K562 (cell line): Measurements from ENCODE around the gene RNF217. TPM values are rescaled to one million over a fixed set of nuclear protein-coding genes. Genes with fewer than 3 reads are reported as not detected.

ENCODE experiments used
- BRCA1 ChIP-seq, 2 experiments: fragments of 450-650 bp in 1 of 2; sonication (generic) in 1 of 2; formaldehyde crosslinking in 1 of 2; IDR thresholded peaks; 2 replicates each; pipeline versions ENCODE4 v1.5.0 to v1.6.1; 2017 to 2020; ENCODE audit warnings: mild to moderate bottlenecking in 1 of 2, missing genetic modification reagents in 1 of 2
- EP400 ChIP-seq: fragments of 450-650 bp; IDR thresholded peaks from 2 replicates; pipeline ENCODE4 v1.6.1; 2017; ENCODE audit warnings: antibody characterized with exemption, mild to moderate bottlenecking, moderate library complexity
- ESRRA ChIP-seq: fragments of 450-650 bp; IDR thresholded peaks from 2 replicates; pipeline ENCODE4 v1.6.1; 2014; ENCODE audit warnings: low read depth, mild to moderate bottlenecking, moderate library complexity, borderline replicate concordance
- FOS ChIP-seq: IDR thresholded peaks from 3 replicates; pipeline ENCODE4 v1.6.1; 2011; ENCODE audit not compliant: insufficient read length; ENCODE audit errors: extremely low read depth
- JUND ChIP-seq, 2 experiments: IDR thresholded peaks; 2 replicates in 1 of 2; 3 replicates in 1 of 2; pipeline ENCODE4 v1.6.1; 2011; ENCODE audit warnings: borderline replicate concordance in 2 of 2, low read depth in 2 of 2, low read length in 2 of 2, improper control_type of control experiment in 1 of 2, missing biosample characterization in 1 of 2, missing genetic modification characterization in 1 of 2, missing genetic modification reagents in 1 of 2
- MEF2D ChIP-seq: conservative IDR thresholded peaks from 2 replicates; pipeline ENCODE4 v1.6.1; 2016; ENCODE audit warnings: low read depth, missing genetic modification characterization, missing compliant biosample characterization
- MTA1 ChIP-seq: fragments of 450-650 bp; IDR thresholded peaks from 2 replicates; pipeline ENCODE4 v1.6.1; 2017; ENCODE audit warnings: borderline replicate concordance
- NCOA2 ChIP-seq, 2 experiments: fragments of 450-650 bp; IDR thresholded peaks; 2 replicates each; pipeline ENCODE4 v1.6.1; 2018; ENCODE audit warnings: mild to moderate bottlenecking in 2 of 2, moderate library complexity in 1 of 2; ENCODE audit not compliant: partially characterized antibody in 2 of 2
- NFE2 ChIP-seq: IDR thresholded peaks from 2 replicates; pipeline ENCODE4 v1.6.1; 2014; ENCODE audit warnings: antibody characterized with exemption, low read depth
- RAD51 ChIP-seq: fragments of 450-650 bp; IDR thresholded peaks from 2 replicates; pipeline ENCODE4 v1.7.1; 2016; ENCODE audit warnings: low read depth, mild to moderate bottlenecking, borderline replicate concordance
- SMARCC2 ChIP-seq: fragments of 450-650 bp; IDR thresholded peaks from 2 replicates; pipeline ENCODE4 v1.6.1; 2017; ENCODE audit warnings: antibody characterized with exemption, moderate library complexity, mild to moderate bottlenecking, low read depth
- SP1 ChIP-seq: sonication (generic); formaldehyde crosslinking; IDR thresholded peaks from 2 replicates; pipeline ENCODE4 v1.8.1; 2022; ENCODE audit warnings: mild to moderate bottlenecking, missing genetic modification reagents
- SREBF1 ChIP-seq: fragments of 150-350 bp; IDR thresholded peaks from 2 replicates; pipeline ENCODE4 v1.6.1; 2014; ENCODE audit warnings: antibody characterized with exemption, low read depth, low read length, borderline replicate concordance
- TOE1 ChIP-seq, 2 experiments: fragments of 450-650 bp in 1 of 2; sonication (generic) in 1 of 2; formaldehyde crosslinking in 1 of 2; IDR thresholded peaks; 2 replicates each; pipeline versions ENCODE4 v1.7.1 to v1.8.0; 2016 to 2022; ENCODE audit warnings: borderline replicate concordance in 2 of 2, mild to moderate bottlenecking in 2 of 2, antibody characterized with exemption in 1 of 2, inconsistent platforms in 1 of 2, low read depth in 1 of 2, missing genetic modification reagents in 1 of 2, moderate library complexity in 1 of 2
- ZNF217 ChIP-seq: sonication (generic); formaldehyde crosslinking; IDR thresholded peaks from 2 replicates; pipeline ENCODE4 v1.8.0; 2022; ENCODE audit warnings: mild to moderate bottlenecking, missing genetic modification reagents
- ZNF316 ChIP-seq: fragments of 450-650 bp; IDR thresholded peaks from 2 replicates; pipeline ENCODE4 v1.6.1; 2016
- ZNF384 ChIP-seq: IDR thresholded peaks from 2 replicates; pipeline ENCODE4 v1.6.1; 2012; ENCODE audit warnings: low read depth, low read length, improper control_type of control experiment
- ZNF589 ChIP-seq: fragments of 200-800 bp; sonication (Bioruptor generic); IDR thresholded peaks from 2 replicates; pipeline ENCODE4 v1.6.1; 2016; ENCODE audit warnings: low read depth, missing genetic modification characterization, missing compliant biosample characterization
- polyA plus RNA-seq, 8 experiments: library from polyadenylated mRNA; depleted of rRNA in 4 of 8; stranded (reverse) in 5 of 8; unstranded in 3 of 8; fragments of >200 nt; fragmentation: Nextera tagmentation in 2 of 8; fragmentation: Illumina TruSeq in 1 of 8; extraction: Ambion mirVana in 2 of 8; extraction: Trizol in 1 of 8; gene quantifications; 2 replicates each; pipeline versions ENCODE4 v1.2.1 to v1.2.3, GENCODE V29; 2011 to 2014; ENCODE audit warnings: inconsistent platforms in 1 of 8, missing spikeins in 1 of 8
- total RNA-seq, 7 experiments: library from RNA; depleted of rRNA in 6 of 7; stranded (reverse); fragments of >200 nt in 6 of 7; fragmentation: Illumina TruSeq in 2 of 7; extraction: Trizol in 2 of 7; gene quantifications; 2 replicates each; pipeline versions ENCODE4 v1.2.1 to v1.2.3, GENCODE V29; 2011 to 2021; ENCODE audit warnings: low replicate concordance in 1 of 7
- TF ChIP-seq, protein P1 (sequence below): fragments of 450-650 bp; IDR thresholded peaks from 2 replicates; pipeline ENCODE4 v1.6.1; 2016; ENCODE audit warnings: low read depth, mild to moderate bottlenecking, moderate library complexity
- TF ChIP-seq, protein P2 (sequence below), 2 experiments: fragments of 450-650 bp; conservative IDR thresholded peaks; 2 replicates each; pipeline ENCODE4 v1.6.1; 2017; ENCODE audit warnings: mild to moderate bottlenecking in 2 of 2, moderate library complexity in 2 of 2

Gene RNF217
- total and polyA plus RNA-seq, 9 of the 15 experiments (the other 6 are each of a cell fraction or from before 2014, with no cell fraction given): 2.9 to 25.6 (median 12.0) TPM

GRCh38 chr6:125082908-125083683 is 120.9 kb downstream of the RNF217 start (continued):
- TF ChIP-seq MTA1 (peak; percentile 64; the same call in 1 of the 2 replicates), FOS (no peak), JUND (IDR thresholded peaks at IDR 0.05; ENCODE audit: borderline replicate concordance, low read depth, low read length) (peak; percentile 86), JUND (tag; IDR thresholded peaks at IDR 0.05; ENCODE audit: borderline replicate concordance, low read depth, low read length) (peak; percentile 90), ZNF217 (CRISPR knock-in tag) (no peak), NFE2 (no peak), SP1 (CRISPR knock-in tag) (0 out of 2 replicates have a peak, but pooled peaks have one; percentile 19), ZNF384 (0 out of 2 replicates have a peak, but pooled peaks have one; percentile 10), ZNF589 (CRISPR knock-in tag) (peak; percentile 61; the same call in 1 of the 2 replicates), EP400 (peak; percentile 74; the same call in 1 of the 2 replicates), SMARCC2 (peak; percentile 58; the same call in 1 of the 2 replicates), RAD51 (no peak), ZNF316 (no peak), SREBF1 (no peak), NCOA2 (IDR thresholded peaks at IDR 0.05; ENCODE audit: partially characterized antibody in 2 of 2) (peak; percentile 70 to 83), BRCA1 (IDR thresholded peaks at IDR 0.05) (no peak), BRCA1 (CRISPR knock-in tag; IDR thresholded peaks at IDR 0.05) (no peak), MEF2D (peak; percentile 80), ESRRA (peak; percentile 50; the same call in 1 of the 2 replicates), TOE1 (IDR thresholded peaks at IDR 0.05; ENCODE audit: borderline replicate concordance) (peak; percentile 60), TOE1 (CRISPR knock-in tag; IDR thresholded peaks at IDR 0.05; ENCODE audit: borderline replicate concordance, low read depth) (no peak)
- TF ChIP-seq, protein P1, sequence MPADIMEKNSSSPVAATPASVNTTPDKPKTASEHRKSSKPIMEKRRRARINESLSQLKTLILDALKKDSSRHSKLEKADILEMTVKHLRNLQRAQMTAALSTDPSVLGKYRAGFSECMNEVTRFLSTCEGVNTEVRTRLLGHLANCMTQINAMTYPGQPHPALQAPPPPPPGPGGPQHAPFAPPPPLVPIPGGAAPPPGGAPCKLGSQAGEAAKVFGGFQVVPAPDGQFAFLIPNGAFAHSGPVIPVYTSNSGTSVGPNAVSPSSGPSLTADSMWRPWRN: peak; percentile 59; the same call in 1 of the 2 replicates
- TF ChIP-seq, protein P2, sequence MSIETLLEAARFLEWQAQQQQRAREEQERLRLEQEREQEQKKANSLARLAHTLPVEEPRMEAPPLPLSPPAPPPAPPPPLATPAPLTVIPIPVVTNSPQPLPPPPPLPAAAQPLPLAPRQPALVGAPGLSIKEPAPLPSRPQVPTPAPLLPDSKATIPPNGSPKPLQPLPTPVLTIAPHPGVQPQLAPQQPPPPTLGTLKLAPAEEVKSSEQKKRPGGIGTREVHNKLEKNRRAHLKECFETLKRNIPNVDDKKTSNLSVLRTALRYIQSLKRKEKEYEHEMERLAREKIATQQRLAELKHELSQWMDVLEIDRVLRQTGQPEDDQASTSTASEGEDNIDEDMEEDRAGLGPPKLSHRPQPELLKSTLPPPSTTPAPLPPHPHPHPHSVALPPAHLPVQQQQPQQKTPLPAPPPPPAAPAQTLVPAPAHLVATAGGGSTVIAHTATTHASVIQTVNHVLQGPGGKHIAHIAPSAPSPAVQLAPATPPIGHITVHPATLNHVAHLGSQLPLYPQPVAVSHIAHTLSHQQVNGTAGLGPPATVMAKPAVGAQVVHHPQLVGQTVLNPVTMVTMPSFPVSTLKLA (conservative IDR thresholded peaks at IDR 0.05): peak; percentile 65 to 77
- TF ChIP-seq, all 486 proteins: peak for 114
